GM23248 (cell line): ENCODE measurements around the gene SEZ6. TPM values are rescaled to one million over a fixed set of nuclear protein-coding genes. Genes with fewer than 3 reads are reported as not detected.

Source experiments
- DNase-seq: peaks from one replicate; pipeline ENCODE4 v3.0.0-alpha.2; 2015
- H2AFZ ChIP-seq: fragments of 200-600 bp; sonication (generic); 2 replicates; pipeline ENCODE4 v1.6.1; 2016; ENCODE audit warnings: antibody characterized with exemption
- H3F3A ChIP-seq: fragments of 200-600 bp; sonication (generic); 2 replicates; pipeline ENCODE4 v1.6.1; 2016; ENCODE audit warnings: mild to moderate bottlenecking, antibody characterized with exemption, mixed run types; ENCODE audit not compliant: insufficient read depth
- H3K27ac ChIP-seq: fragments of 200-600 bp; sonication (generic); 2 replicates; pipeline ENCODE4 v1.5.1; 2016; ENCODE audit warnings: mild to moderate bottlenecking
- H3K27me3 ChIP-seq: fragments of 200-600 bp; sonication (generic); replicated peaks from 2 replicates; pipeline ENCODE4 v1.6.1; 2016; ENCODE audit warnings: mild to moderate bottlenecking; ENCODE audit not compliant: insufficient read depth
- H3K36me3 ChIP-seq: fragments of 200-600 bp; sonication (generic); 2 replicates; pipeline ENCODE4 v1.6.1; 2016; ENCODE audit warnings: low read depth, mild to moderate bottlenecking
- H3K4me1 ChIP-seq: fragments of 200-600 bp; sonication (generic); 2 replicates; pipeline ENCODE4 v1.6.1; 2016; ENCODE audit warnings: mild to moderate bottlenecking; ENCODE audit not compliant: insufficient read depth
- H3K4me2 ChIP-seq: fragments of 200-600 bp; sonication (generic); one replicate; pipeline ENCODE4 v1.6.1; 2016; ENCODE audit warnings: mild to moderate bottlenecking; ENCODE audit not compliant: unreplicated experiment
- H3K4me3 ChIP-seq: fragments of 200-600 bp; sonication (generic); 2 replicates; pipeline ENCODE4 v1.5.1; 2016; ENCODE audit warnings: mild to moderate bottlenecking
- H3K79me2 ChIP-seq: fragments of 200-600 bp; sonication (generic); 2 replicates; pipeline ENCODE4 v1.6.1; 2016; ENCODE audit warnings: mild to moderate bottlenecking; ENCODE audit not compliant: insufficient read depth
- H3K9ac ChIP-seq: fragments of 200-600 bp; sonication (generic); 2 replicates; pipeline ENCODE4 v1.6.1; 2016; ENCODE audit warnings: mild to moderate bottlenecking
- H3K9me2 ChIP-seq: fragments of 200-600 bp; sonication (generic); 2 replicates; pipeline ENCODE4 v1.6.1; 2016; ENCODE audit warnings: mixed run types, mild to moderate bottlenecking, moderate library complexity; ENCODE audit not compliant: insufficient read depth
- H3K9me3 ChIP-seq: fragments of 200-600 bp; sonication (generic); one replicate; pipeline ENCODE4 v1.6.1; 2017; ENCODE audit warnings: low read depth
- H4K20me1 ChIP-seq: fragments of 200-600 bp; sonication (generic); 2 replicates; pipeline ENCODE4 v1.6.0; 2016; ENCODE audit not compliant: insufficient read depth
- EZH2 ChIP-seq: fragments of 200-600 bp; sonication (generic); IDR thresholded peaks from 2 replicates; pipeline ENCODE4 v1.6.1; 2018; ENCODE audit warnings: antibody characterized with exemption, mild to moderate bottlenecking; ENCODE audit not compliant: insufficient read depth, poor library complexity, severe bottlenecking
- EZH2phosphoT487 ChIP-seq: fragments of 200-600 bp; sonication (generic); IDR thresholded peaks from 2 replicates; pipeline ENCODE4 v1.6.1; 2018; ENCODE audit warnings: antibody characterized with exemption, moderate library complexity, mild to moderate bottlenecking, low read depth; ENCODE audit not compliant: insufficient read depth
- WGBS, 2 experiments: methylation state at CpG; one replicate each; pipeline ENCODE4 v1.1.6; 2015 to 2017; ENCODE audit warnings: low lambda C conversion rate in 2 of 2, low coverage in 1 of 2; ENCODE audit errors: missing lambda C conversion rate in 2 of 2; 5-methylcytosine and 5-hydroxymethylcytosine counted together
- in situ Hi-C: fragments of 300-500 bp; cut with MboI; formaldehyde crosslinking; loops from 2 replicates; pipeline ENCODE4 v1.15.0; 2020
- polyA plus RNA-seq: library from polyadenylated mRNA; unstranded; fragments of >200 nt; fragmentation: Nextera tagmentation; extraction: Ambion mirVana; gene quantifications from 2 replicates; pipeline ENCODE4 v1.2.1, GENCODE V29; 2016
- total RNA-seq: library from RNA; depleted of rRNA; stranded (reverse); fragments of >200 nt; shearing (Covaris generic); gene quantifications from 2 replicates; pipeline ENCODE4 v1.2.3, GENCODE V29; 2014

SEZ6 gene
- total and polyA plus RNA-seq, 2 experiments from 2014 or later = not detected

DNA sequence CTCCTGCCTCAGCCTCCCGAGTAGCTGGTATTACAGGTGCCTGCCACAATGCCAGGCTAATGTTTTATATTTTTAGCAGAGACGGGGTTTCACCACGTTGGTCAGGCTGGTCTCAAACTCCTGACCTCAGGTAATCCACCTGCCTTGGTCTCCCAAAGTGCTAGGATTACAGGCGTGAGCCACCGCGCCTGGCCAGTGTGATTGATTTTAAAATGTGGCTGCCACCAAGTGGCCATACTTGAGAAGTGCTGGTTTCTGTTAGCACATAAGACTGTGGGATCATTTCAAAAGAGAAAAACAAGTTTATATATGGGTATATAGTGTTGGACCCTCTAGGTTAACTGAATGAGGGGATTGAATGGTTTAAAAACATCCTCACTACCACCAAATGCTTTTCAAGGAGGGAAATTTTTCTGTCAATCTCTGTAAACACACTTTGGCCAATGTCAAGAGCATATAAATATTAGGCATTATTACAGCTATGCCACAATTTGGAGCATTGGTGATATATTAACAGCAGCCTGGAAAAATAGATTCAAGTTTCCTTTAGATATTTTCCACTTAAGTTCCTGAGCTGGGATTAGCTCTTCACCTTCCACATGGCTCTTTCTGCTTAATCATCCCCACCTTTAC lies 89.4 kb downstream of the SEZ6 start:
- Histone ChIP-seq H3K27ac (no peak overlapping the region), H3K4me2 (no peak overlapping the region), H3K9ac (no peak overlapping the region), H3K27me3 (no peaks in the 10 kb centered on the region), H3K9me3 (no peaks in the 10 kb centered on the region), H3K4me1 (no peaks in the 10 kb centered on the region), H4K20me1 (no peaks in the 10 kb centered on the region), H3F3A (peaks cover 14% of the 10 kb centered on the region), H3K9me2 (no peaks in the 10 kb centered on the region), H3K79me2 (peaks cover 22% of the 10 kb centered on the region), H2AFZ (no peak overlapping the region), H3K4me3 (no peak overlapping the region), H3K36me3 (peaks cover 76% of the 10 kb centered on the region)
- no peak for TF ChIP-seq EZH2phosphoT487
- no peak for TF ChIP-seq EZH2
- in situ Hi-C loops = no loop called here
- DNase-seq = peak; percentile 67
- WGBS, 2 experiments = 56 to 73% methylated on average over 5 to 6 of the region's 6 CpGs

DNA sequence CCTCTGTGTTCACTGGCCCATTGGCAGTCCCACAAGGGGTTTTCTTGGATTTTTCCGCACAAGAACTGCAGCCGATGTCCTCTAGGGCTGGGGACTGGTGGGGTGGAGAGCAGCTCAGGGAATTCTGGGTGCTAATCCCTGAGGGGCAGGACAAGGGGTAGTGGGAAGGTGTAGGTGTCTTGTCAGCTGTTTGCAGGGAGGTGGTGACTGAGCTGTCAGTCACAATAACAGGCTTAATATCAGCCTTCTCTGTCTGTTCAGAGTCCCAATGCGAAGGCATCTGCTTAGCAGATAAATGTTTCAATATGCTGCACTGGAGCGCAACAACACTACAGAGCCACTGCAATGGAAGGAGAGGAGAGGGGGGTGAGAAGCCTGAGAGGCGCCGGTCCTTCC lies 92.9 kb downstream of the SEZ6 start:
- Histone ChIP-seq H3K36me3 (peaks cover 67% of the 10 kb centered on the region), H3K9ac (no peak overlapping the region), H3K4me2 (no peak overlapping the region), H3K9me3 (no peaks in the 10 kb centered on the region), H3K79me2 (peaks cover 15% of the 10 kb centered on the region), H3F3A (peaks cover 25% of the 10 kb centered on the region), H3K27me3 (no peaks in the 10 kb centered on the region), H3K4me3 (no peak overlapping the region), H3K9me2 (no peaks in the 10 kb centered on the region), H4K20me1 (no peaks in the 10 kb centered on the region), H3K4me1 (peaks cover 11% of the 10 kb centered on the region), H2AFZ (no peak overlapping the region), H3K27ac (no peak overlapping the region)
- no peak for DNase-seq
- TF ChIP-seq EZH2 (no peak), EZH2phosphoT487 (no peak)
- 75 to 85% methylated on average over 6 of the region's 6 CpGs for WGBS, 2 experiments
- in situ Hi-C loops = no loop called here

DNA sequence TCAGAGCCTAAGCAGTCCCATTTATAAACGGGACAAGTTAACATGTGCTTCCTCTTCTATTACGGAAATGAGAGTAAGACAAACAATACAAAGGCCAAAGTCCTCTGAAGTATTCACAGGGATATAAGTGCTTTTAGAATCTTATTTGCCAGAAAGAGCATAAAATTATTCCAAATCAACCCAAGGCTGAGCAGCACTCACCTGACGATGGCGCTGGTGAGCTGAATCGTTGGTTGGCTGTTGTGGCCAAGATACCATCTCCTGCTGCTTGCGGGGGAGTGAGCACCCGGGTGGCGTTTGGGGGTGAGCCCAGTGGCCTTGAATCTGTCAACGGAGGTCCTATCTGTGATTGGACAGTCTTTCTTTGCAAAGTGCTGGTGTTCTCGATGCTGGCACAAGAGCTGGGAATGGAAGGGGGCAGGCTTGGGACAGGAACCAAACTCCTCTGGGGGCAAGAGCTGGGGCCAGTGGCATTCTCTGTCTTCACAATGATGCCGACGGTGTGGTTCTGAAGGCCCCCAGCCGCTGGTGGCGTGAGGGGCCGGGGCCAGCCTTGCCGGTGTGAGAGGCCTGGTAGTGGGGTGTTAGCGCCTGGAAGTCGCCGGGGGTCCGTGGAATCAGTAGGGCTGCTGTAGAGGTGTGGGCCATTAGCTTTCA lies 93.4 kb downstream of the SEZ6 start:
- no peak for TF ChIP-seq EZH2
- TF ChIP-seq EZH2phosphoT487 = no peak
- no peaks in the 10 kb centered on the region for H4K20me1 ChIP-seq
- H3K9ac ChIP-seq = no peak overlapping the region
- no peak overlapping the region for H3K4me2 ChIP-seq
- no peak overlapping the region for H2AFZ ChIP-seq
- no peaks in the 10 kb centered on the region for H3K9me2 ChIP-seq
- H3K9me3 ChIP-seq = no peaks in the 10 kb centered on the region
- H3K4me1 ChIP-seq = peaks cover 11% of the 10 kb centered on the region
- H3K27ac ChIP-seq = no peak overlapping the region
- H3K4me3 ChIP-seq = no peak overlapping the region
- peaks cover 20% of the 10 kb centered on the region for H3F3A ChIP-seq
- in situ Hi-C loops = no loop called here
- H3K27me3 ChIP-seq = no peaks in the 10 kb centered on the region
- peak; percentile 40 for DNase-seq
- peaks cover 15% of the 10 kb centered on the region for H3K79me2 ChIP-seq
- H3K36me3 ChIP-seq = peaks cover 63% of the 10 kb centered on the region
- 84 to 85% methylated on average over 19 to 20 of the region's 20 CpGs for WGBS, 2 experiments

DNA sequence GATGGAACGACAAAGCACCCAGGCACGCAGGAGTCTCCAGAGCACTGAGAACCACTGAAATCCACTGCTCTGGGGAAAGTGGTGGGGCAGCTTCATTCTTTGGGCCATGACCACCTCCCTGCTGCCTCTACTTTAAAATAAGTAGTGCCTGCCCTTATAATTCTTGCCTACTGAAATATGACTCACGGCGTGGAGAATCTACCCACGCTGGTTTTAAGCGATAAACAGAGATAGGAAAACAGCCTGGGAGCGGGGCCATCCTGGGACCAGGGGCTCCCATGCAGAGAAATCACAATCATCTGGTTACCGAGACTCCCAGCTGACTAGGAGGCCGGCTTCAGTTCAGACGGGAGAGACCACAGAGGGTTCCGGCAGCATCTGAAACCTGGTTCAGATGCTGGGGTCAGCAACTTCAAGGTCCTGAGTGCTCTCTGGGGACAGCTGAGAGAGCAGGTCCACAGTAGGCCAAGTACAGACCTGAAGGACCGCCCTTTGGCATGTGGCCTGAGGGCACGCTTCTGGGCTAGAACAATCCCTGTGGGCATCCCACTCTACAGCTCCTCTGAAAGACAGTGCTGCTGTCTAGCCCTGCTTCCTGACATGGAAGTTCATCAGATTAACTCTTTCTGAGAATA lies 94.3 kb downstream of the SEZ6 start:
- H3K27me3 ChIP-seq = no peaks in the 10 kb centered on the region
- TF ChIP-seq EZH2phosphoT487 (no peak), EZH2 (no peak)
- no peaks in the 10 kb centered on the region for H3K9me3 ChIP-seq
- in situ Hi-C loops = no loop called here
- peaks cover 60% of the 10 kb centered on the region for H3K36me3 ChIP-seq
- peaks cover 11% of the 10 kb centered on the region for H3K4me1 ChIP-seq
- no peak for DNase-seq
- no peak overlapping the region for H3K4me2 ChIP-seq
- no peaks in the 10 kb centered on the region for H4K20me1 ChIP-seq
- 95 to 98% methylated on average over 13 of the region's 13 CpGs for WGBS, 2 experiments
- no peaks in the 10 kb centered on the region for H3K9me2 ChIP-seq
- H3K9ac ChIP-seq = no peak overlapping the region
- no peak overlapping the region for H2AFZ ChIP-seq
- peaks cover 11% of the 10 kb centered on the region for H3K79me2 ChIP-seq
- H3F3A ChIP-seq = peaks cover 18% of the 10 kb centered on the region
- no peak overlapping the region for H3K27ac ChIP-seq
- H3K4me3 ChIP-seq = no peak overlapping the region
